IMR-90 (cell line): ENCODE data around the gene ZNF223. TPM values are rescaled to one million over a fixed set of nuclear protein-coding genes. Genes with fewer than 3 reads are reported as not detected.

Experiments used
- microRNA-seq, 2 experiments: library from miRNA; stranded (forward) in 1 of 2; unstranded in 1 of 2; fragments of 10-50 nt in 1 of 2; fragments of <30 nt in 1 of 2; gene quantifications in 1 of 2; microRNA quantifications in 1 of 2; one replicate each; pipeline versions ENCODE3 to v1.1.0; 2013 to 2020; ENCODE audit not compliant: insufficient read depth in 1 of 2, insufficient read length in 1 of 2, unreplicated experiment in 1 of 2
- polyA plus RNA-seq, 3 experiments: library from polyadenylated mRNA; depleted of rRNA; stranded (reverse); fragments of >200 nt; gene quantifications; 2 replicates each; pipeline ENCODE4 v1.2.3, GENCODE V29; 2012; ENCODE audit warnings: low replicate concordance in 1 of 3
- small RNA-seq, 5 experiments: library from RNA; depleted of rRNA; stranded (forward); fragments of <200 nt; gene quantifications; one replicate each; pipeline ENCODE3, GENCODE V24; 2012
- total RNA-seq: library from RNA; depleted of rRNA; stranded (reverse); fragments of >200 nt; gene quantifications from 2 replicates; pipeline ENCODE4 v1.2.3, GENCODE V29; 2012; rRNA removed

Gene ZNF223
- total and polyA plus RNA-seq, 2 of the 4 experiments (the other 2 are of a cell fraction) = 2.3 to 16.5 TPM

Small RNAs within 50 kb of the gene (microRNA-seq; reads per million reads assigned to microRNA genes)
- gene RNU6-902P (ENCODE audit: insufficient read depth, insufficient read length) = not detected

Small RNAs within 50 kb of the gene (small RNA-seq; reads per million reads assigned to genes)
- gene RNU6-902P = 0 reads per million in 5 experiments

Other genes with a start within 250 kb of the ZNF223 start
- gene LYPD5, start 249.6 kb upstream of the ZNF223 start, total RNA-seq = under 0.01 and 0.36 TPM in 2 replicates
- gene LYPD5, start 249.6 kb upstream of the ZNF223 start, polyA plus RNA-seq (2012; rRNA removed) = 0.27 and 0.31 TPM in 2 replicates
- 5.0 and 10.3 TPM in 2 replicates for gene ZNF283, start 224.7 kb upstream of the ZNF223 start, total RNA-seq
- 1.2 and 2.1 TPM in 2 replicates for gene ZNF283, start 224.7 kb upstream of the ZNF223 start, polyA plus RNA-seq (2012; rRNA removed)
- gene ZNF404, start 168.1 kb upstream of the ZNF223 start, total RNA-seq = 1.1 and 2.2 TPM in 2 replicates
- gene ZNF404, start 168.1 kb upstream of the ZNF223 start, polyA plus RNA-seq (2012; rRNA removed) = 2.9 and 3.2 TPM in 2 replicates
- 15.0 and 18.1 TPM in 2 replicates for gene ZNF45, start 116.8 kb upstream of the ZNF223 start, total RNA-seq
- 7.6 and 7.8 TPM in 2 replicates for gene ZNF45, start 116.8 kb upstream of the ZNF223 start, polyA plus RNA-seq (2012; rRNA removed)
- 10.3 and 10.6 TPM in 2 replicates for gene ZNF221, start 100.8 kb upstream of the ZNF223 start, total RNA-seq
- 0.93 and 1.0 TPM in 2 replicates for gene ZNF221, start 100.8 kb upstream of the ZNF223 start, polyA plus RNA-seq (2012; rRNA removed)
- gene ZNF155, start 67.8 kb upstream of the ZNF223 start, total RNA-seq = 9.0 and 10.8 TPM in 2 replicates
- gene ZNF155, start 67.8 kb upstream of the ZNF223 start, polyA plus RNA-seq (2012; rRNA removed) = 2.5 and 3.5 TPM in 2 replicates
- 3.4 and 5.0 TPM in 2 replicates for gene ZNF230, start 49.1 kb upstream of the ZNF223 start, total RNA-seq
- gene ZNF230, start 49.1 kb upstream of the ZNF223 start, polyA plus RNA-seq (2012; rRNA removed) = 1.4 and 1.5 TPM in 2 replicates
- 7.0 and 8.6 TPM in 2 replicates for gene ZNF222, start 26.7 kb upstream of the ZNF223 start, total RNA-seq
- gene ZNF222, start 26.7 kb upstream of the ZNF223 start, polyA plus RNA-seq (2012; rRNA removed) = 2.8 and 3.2 TPM in 2 replicates
- gene ZNF284, start 20.1 kb downstream of the ZNF223 start, total RNA-seq = 4.1 and 5.0 TPM in 2 replicates
- gene ZNF284, start 20.1 kb downstream of the ZNF223 start, polyA plus RNA-seq (2012; rRNA removed) = 0.96 and 1.2 TPM in 2 replicates
- 24.4 and 26.3 TPM in 2 replicates for gene ZNF224, start 42.3 kb downstream of the ZNF223 start, total RNA-seq
- 5.7 and 10.3 TPM in 2 replicates for gene ZNF224, start 42.3 kb downstream of the ZNF223 start, polyA plus RNA-seq (2012; rRNA removed)
- 5.7 and 6.1 TPM in 2 replicates for gene ZNF225, start 61.4 kb downstream of the ZNF223 start, total RNA-seq
- gene ZNF225, start 61.4 kb downstream of the ZNF223 start, polyA plus RNA-seq (2012; rRNA removed) = 1.1 and 1.5 TPM in 2 replicates
- gene ZNF234, start 89.5 kb downstream of the ZNF223 start, total RNA-seq = 11.9 and 15.8 TPM in 2 replicates
- 2.6 and 4.0 TPM in 2 replicates for gene ZNF234, start 89.5 kb downstream of the ZNF223 start, polyA plus RNA-seq (2012; rRNA removed)
- 14.0 and 16.7 TPM in 2 replicates for gene ZNF226, start 113.1 kb downstream of the ZNF223 start, total RNA-seq
- gene ZNF226, start 113.1 kb downstream of the ZNF223 start, polyA plus RNA-seq (2012; rRNA removed) = 12.6 and 15.7 TPM in 2 replicates
- 17.8 and 19.2 TPM in 2 replicates for gene ZNF227, start 160.5 kb downstream of the ZNF223 start, total RNA-seq
- 3.4 and 4.9 TPM in 2 replicates for gene ZNF227, start 160.5 kb downstream of the ZNF223 start, polyA plus RNA-seq (2012; rRNA removed)
- 0.56 and 0.72 TPM in 2 replicates for gene ZNF233, start 207.8 kb downstream of the ZNF223 start, total RNA-seq
- gene ZNF233, start 207.8 kb downstream of the ZNF223 start, polyA plus RNA-seq (2012; rRNA removed) = 0.26 and 0.39 TPM in 2 replicates